WTC11 (cell line): ENCODE results near the gene PTPN7. TPM values are rescaled to one million over a fixed set of nuclear protein-coding genes. Genes with fewer than 3 reads are reported as not detected.
A peak's percentile ranks its signal among the peaks of the same experiment; 100 is the strongest.
"Not testable (repeated sequence)": the region's sequence is repeated elsewhere in the genome, so short reads cannot be mapped to it uniquely, and the experiment has no call there.

Source experiments
- ATAC-seq: fragments of 200-7000 bp; cut with Tn5 transposase; 2 replicates; pipeline ENCODE4 v1.10.0; 2021; ENCODE audit warnings: mild to moderate bottlenecking, moderate library complexity
- CTCF ChIA-PET: fragments of 300-600 bp; sonication (Branson Sonifier 250); formaldehyde crosslinking; loops from one replicate; lab custom pipeline; 2021; ENCODE audit warnings: antibody characterized with exemption; lab: Charles Lee
- POLR2A ChIA-PET: fragments of 350-600 bp; sonication (Branson Sonifier 250); formaldehyde crosslinking; loops from one replicate; lab custom pipeline; 2021; ENCODE audit warnings: antibody characterized with exemption; lab: Charles Lee
- DNase-seq: peaks from one replicate; pipeline ENCODE4 v3.0.0; 2021; ENCODE audit warnings: low spot score
- H3K27ac Mint-ChIP-seq: 2 replicates; pipeline ENCODE4 v1.8.0; 2021; ENCODE audit warnings: mixed read lengths
- H3K27me3 Mint-ChIP-seq: 2 replicates; pipeline ENCODE4 v1.8.0; 2021; ENCODE audit warnings: low read depth, mild to moderate bottlenecking, moderate library complexity, mixed read lengths
- H3K36me3 Mint-ChIP-seq: 2 replicates; pipeline ENCODE4 v1.8.0; 2021; ENCODE audit warnings: mixed read lengths
- H3K4me1 Mint-ChIP-seq: 2 replicates; pipeline ENCODE4 v1.8.0; 2022; ENCODE audit warnings: mixed read lengths
- H3K4me3 Mint-ChIP-seq: 2 replicates; pipeline ENCODE4 v1.8.0; 2021; ENCODE audit warnings: mild to moderate bottlenecking, moderate library complexity, mixed read lengths
- H3K9me3 Mint-ChIP-seq: 2 replicates; pipeline ENCODE4 v1.8.0; 2021; ENCODE audit warnings: mixed read lengths
- E2F5 ChIP-seq: sonication (generic); formaldehyde crosslinking; IDR thresholded peaks from 2 replicates; pipeline ENCODE4 v1.8.1; 2022; ENCODE audit warnings: mild to moderate bottlenecking, moderate library complexity, missing genetic modification reagents
- FOXP4 ChIP-seq: sonication (generic); formaldehyde crosslinking; IDR thresholded peaks from 2 replicates; pipeline ENCODE4 v1.8.0; 2022; ENCODE audit warnings: mild to moderate bottlenecking, missing genetic modification reagents
- GABPB1 ChIP-seq: sonication (generic); formaldehyde crosslinking; IDR thresholded peaks from 2 replicates; pipeline ENCODE4 v1.8.1; 2023; ENCODE audit warnings: mild to moderate bottlenecking, missing genetic modification reagents
- IRF2 ChIP-seq: sonication (generic); formaldehyde crosslinking; IDR thresholded peaks from 2 replicates; pipeline ENCODE4 v1.8.0; 2022; ENCODE audit warnings: low read depth, missing genetic modification reagents, borderline replicate concordance
- MYBL2 ChIP-seq: sonication (generic); formaldehyde crosslinking; IDR thresholded peaks from 2 replicates; pipeline ENCODE4 v1.8.1; 2023; ENCODE audit warnings: mild to moderate bottlenecking, moderate library complexity, missing genetic modification reagents
- PREB ChIP-seq: sonication (generic); formaldehyde crosslinking; IDR thresholded peaks from 2 replicates; pipeline ENCODE4 v1.8.1; 2022; ENCODE audit warnings: mild to moderate bottlenecking, missing genetic modification reagents, moderate library complexity, borderline replicate concordance
- RELA ChIP-seq: sonication (generic); formaldehyde crosslinking; IDR thresholded peaks from 2 replicates; pipeline ENCODE4 v1.8.1; 2022; ENCODE audit warnings: missing genetic modification reagents, mild to moderate bottlenecking, borderline replicate concordance
- SMAD4 ChIP-seq: sonication (generic); formaldehyde crosslinking; IDR thresholded peaks from 2 replicates; pipeline ENCODE4 v1.8.0; 2022; ENCODE audit warnings: mild to moderate bottlenecking, missing genetic modification reagents
- SP1 ChIP-seq: sonication (generic); formaldehyde crosslinking; conservative IDR thresholded peaks from 2 replicates; pipeline ENCODE4 v1.8.1; 2022; ENCODE audit warnings: missing genetic modification reagents
- USF2 ChIP-seq: sonication (generic); formaldehyde crosslinking; IDR thresholded peaks from 2 replicates; pipeline ENCODE4 v1.8.1; 2023; ENCODE audit warnings: mild to moderate bottlenecking, missing genetic modification reagents, moderate library complexity
- ZMAT4 ChIP-seq: fragments of 250-450 bp; sonication (Bioruptor Pico); IDR thresholded peaks from 2 replicates; pipeline ENCODE4 v1.9.0; 2021; ENCODE audit warnings: mild to moderate bottlenecking
- ZNF219 ChIP-seq: sonication (generic); formaldehyde crosslinking; IDR thresholded peaks from 2 replicates; pipeline ENCODE4 v1.8.0; 2023; ENCODE audit warnings: missing genetic modification reagents, mild to moderate bottlenecking, borderline replicate concordance
- ZNF396 ChIP-seq: fragments of 250-450 bp; sonication (Bioruptor Pico); IDR thresholded peaks from 2 replicates; pipeline ENCODE4 v1.8.0; 2021; ENCODE audit warnings: mild to moderate bottlenecking, moderate library complexity, borderline replicate concordance
- total RNA-seq: library from RNA; stranded (reverse); gene quantifications from 3 replicates; pipeline ENCODE4 v1.2.3, GENCODE V29; 2021

PTPN7 gene
- total RNA-seq, 1 experiment from 2014 or later: 0.98 TPM

GRCh38 chr1:202143768-202144401 is 16.5 kb downstream of the PTPN7 start (continued):
- no peak for TF ChIP-seq SMAD4
- peak; percentile 69 for TF ChIP-seq USF2 (CRISPR knock-in tag)
- TF ChIP-seq FOXP4 (CRISPR knock-in tag): 0 out of 2 replicates have a peak, but pooled peaks have one; percentile 50
- TF ChIP-seq ZNF219 (CRISPR knock-in tag): no peak
- no peak for TF ChIP-seq E2F5
- TF ChIP-seq RELA (CRISPR knock-in tag): 0 out of 2 replicates have a peak, but pooled peaks have one; percentile 66
- TF ChIP-seq IRF2 (CRISPR knock-in tag): no peak
- TF ChIP-seq SP1 (CRISPR knock-in tag): peak; percentile 41; the same call in 1 of the 2 replicates
- TF ChIP-seq PREB (CRISPR knock-in tag): no peak
- no peak for TF ChIP-seq ZMAT4 (CRISPR knock-in tag)
- TF ChIP-seq MYBL2: no peak

- H3K27me3 Mint-ChIP-seq: peaks cover 7% of the 10 kb centered on the region
- peaks cover 25% of the 10 kb centered on the region for H3K4me1 Mint-ChIP-seq
- TF ChIP-seq ZNF396 (CRISPR knock-in tag) (no peak), GABPB1 (0 out of 2 replicates have a peak, but pooled peaks have one; percentile 23)
- no peaks in the 10 kb centered on the region for H3K9me3 Mint-ChIP-seq
- peak overlapping the region; percentile 71 for H3K27ac Mint-ChIP-seq
- ChIA-PET CTCF (interaction anchor here (1.0 to 2.4 kb wide), 6 partner anchors 8 to 144 kb away, joined by 3 to 26 read pairs (median 6); partner anchors contain the start of genes ELF3 and LGR6), POLR2A (interaction anchor here (1.2 kb wide), 1 partner anchor 133 kb away, joined by 3 read pairs; the partner anchor contains the start of gene ELF3)
- DNase-seq (no peak), ATAC-seq (peak; percentile 8)
- H3K4me3 Mint-ChIP-seq: peak overlapping the region; percentile 83
- H3K36me3 Mint-ChIP-seq: no peaks in the 10 kb centered on the region
Observed at GRCh38 chr1:202143011-202143767, 17.2 kb downstream of the PTPN7 start.

- POLR2A ChIA-PET: interaction anchor here (0.6 kb wide), 1 partner anchor 31 kb away, joined by 4 read pairs; no protein-coding TSS in a partner anchor
- H3K9me3 Mint-ChIP-seq, DNase-seq, H3K4me3 Mint-ChIP-seq, CTCF ChIA-PET, H3K27ac Mint-ChIP-seq, H3K27me3 Mint-ChIP-seq, H3K36me3 Mint-ChIP-seq, ATAC-seq: not testable (repeated sequence)
- H3K4me1 Mint-ChIP-seq: peaks cover 27% of the 10 kb centered on the region
Observed at GRCh38 chr1:202141468-202141867, 18.9 kb downstream of the PTPN7 start.
